Nephron progenitor cell (in vitro differentiated cells): Measurements from ENCODE around the gene NMNAT2.
"Not testable (repeated sequence)": the region's sequence is repeated elsewhere in the genome, so short reads cannot be mapped to it uniquely, and the experiment has no call there.

Experiments used
- DNase-seq: peaks from one replicate; pipeline ENCODE4 v3.0.0; 2021
- H3K27ac Mint-ChIP-seq: 2 replicates; pipeline ENCODE4 v1.8.0; 2021; ENCODE audit warnings: mild to moderate bottlenecking, moderate library complexity, mixed read lengths
- H3K27me3 Mint-ChIP-seq: 2 replicates; pipeline ENCODE4 v1.8.0; 2021; ENCODE audit warnings: mild to moderate bottlenecking, low read depth, mixed read lengths; ENCODE audit not compliant: poor library complexity
- H3K36me3 Mint-ChIP-seq: 2 replicates; pipeline ENCODE4 v1.8.0; 2021; ENCODE audit warnings: low read depth, mixed read lengths
- H3K4me1 Mint-ChIP-seq: 2 replicates; pipeline ENCODE4 v1.8.0; 2021; ENCODE audit warnings: mixed read lengths
- H3K4me3 Mint-ChIP-seq: 2 replicates; pipeline ENCODE4 v1.8.0; 2021; ENCODE audit warnings: mild to moderate bottlenecking, moderate library complexity, mixed read lengths
- H3K9me3 Mint-ChIP-seq: 2 replicates; pipeline ENCODE4 v1.8.0; 2021; ENCODE audit warnings: mild to moderate bottlenecking, moderate library complexity, mixed read lengths
- CTCF ChIP-seq: fragments of 200-600 bp; sonication (generic); IDR thresholded peaks from 2 replicates; pipeline ENCODE4 v1.5.0; 2021; ENCODE audit warnings: antibody characterized with exemption

The NMNAT2 gene

GRCh38 chr1:183403498-183403897, 14.7 kb downstream of the NMNAT2 start:
- DNase-seq = no peak
- Mint-ChIP-seq H3K36me3 (no peaks in the 10 kb centered on the region), H3K9me3 (no peaks in the 10 kb centered on the region), H3K27me3 (peaks cover 10% of the 10 kb centered on the region), H3K4me3 (no peak overlapping the region), H3K4me1 (no peaks in the 10 kb centered on the region), H3K27ac (no peak overlapping the region)
- no peak for TF ChIP-seq CTCF

GRCh38 chr1:183401565-183401964, 16.6 kb downstream of the NMNAT2 start:
- not testable (repeated sequence) for H3K27ac Mint-ChIP-seq, DNase-seq, H3K27me3 Mint-ChIP-seq, H3K4me1 Mint-ChIP-seq, H3K4me3 Mint-ChIP-seq, H3K36me3 Mint-ChIP-seq, H3K9me3 Mint-ChIP-seq

GRCh38 chr1:183394435-183394834, 23.7 kb downstream of the NMNAT2 start:
- Mint-ChIP-seq H3K27ac (no peak overlapping the region), H3K9me3 (no peaks in the 10 kb centered on the region), H3K4me1 (no peaks in the 10 kb centered on the region), H3K27me3 (peaks cover 12% of the 10 kb centered on the region), H3K4me3 (no peak overlapping the region), H3K36me3 (no peaks in the 10 kb centered on the region)
- TF ChIP-seq CTCF = no peak
- DNase-seq = no peak

- Mint-ChIP-seq H3K9me3 (no peaks in the 10 kb centered on the region), H3K36me3 (no peaks in the 10 kb centered on the region), H3K27ac (no peak overlapping the region), H3K4me1 (no peaks in the 10 kb centered on the region), H3K4me3 (no peak overlapping the region), H3K27me3 (peaks cover 12% of the 10 kb centered on the region)
- no peak for TF ChIP-seq CTCF
- no peak for DNase-seq
Measured at GRCh38 chr1:183391863-183392262, 26.3 kb downstream of the NMNAT2 start.

GRCh38 chr1:183390561-183390960, 27.6 kb downstream of the NMNAT2 start:
- Mint-ChIP-seq H3K9me3 (no peaks in the 10 kb centered on the region), H3K36me3 (no peaks in the 10 kb centered on the region), H3K27ac (no peak overlapping the region), H3K4me3 (no peak overlapping the region), H3K27me3 (peaks cover 7% of the 10 kb centered on the region), H3K4me1 (no peaks in the 10 kb centered on the region)
- no peak for DNase-seq
- no peak for TF ChIP-seq CTCF

- DNase-seq = no peak
- H3K27ac Mint-ChIP-seq = no peak overlapping the region
- no peaks in the 10 kb centered on the region for H3K9me3 Mint-ChIP-seq
- no peaks in the 10 kb centered on the region for H3K4me1 Mint-ChIP-seq
- no peaks in the 10 kb centered on the region for H3K36me3 Mint-ChIP-seq
- no peaks in the 10 kb centered on the region for H3K27me3 Mint-ChIP-seq
- TF ChIP-seq CTCF = no peak
- no peak overlapping the region for H3K4me3 Mint-ChIP-seq
Measured at GRCh38 chr1:183388735-183389134, 29.4 kb downstream of the NMNAT2 start.
